ENCODE measurements around the gene CABP1. TPM values are rescaled to one million over a fixed set of nuclear protein-coding genes. Genes with fewer than 3 reads are reported as not detected.

CABP1 gene
- total and polyA plus RNA-seq, 2 donors (not counting 1 experiment from before 2014, with no cell fraction given), result not detected

DNA sequence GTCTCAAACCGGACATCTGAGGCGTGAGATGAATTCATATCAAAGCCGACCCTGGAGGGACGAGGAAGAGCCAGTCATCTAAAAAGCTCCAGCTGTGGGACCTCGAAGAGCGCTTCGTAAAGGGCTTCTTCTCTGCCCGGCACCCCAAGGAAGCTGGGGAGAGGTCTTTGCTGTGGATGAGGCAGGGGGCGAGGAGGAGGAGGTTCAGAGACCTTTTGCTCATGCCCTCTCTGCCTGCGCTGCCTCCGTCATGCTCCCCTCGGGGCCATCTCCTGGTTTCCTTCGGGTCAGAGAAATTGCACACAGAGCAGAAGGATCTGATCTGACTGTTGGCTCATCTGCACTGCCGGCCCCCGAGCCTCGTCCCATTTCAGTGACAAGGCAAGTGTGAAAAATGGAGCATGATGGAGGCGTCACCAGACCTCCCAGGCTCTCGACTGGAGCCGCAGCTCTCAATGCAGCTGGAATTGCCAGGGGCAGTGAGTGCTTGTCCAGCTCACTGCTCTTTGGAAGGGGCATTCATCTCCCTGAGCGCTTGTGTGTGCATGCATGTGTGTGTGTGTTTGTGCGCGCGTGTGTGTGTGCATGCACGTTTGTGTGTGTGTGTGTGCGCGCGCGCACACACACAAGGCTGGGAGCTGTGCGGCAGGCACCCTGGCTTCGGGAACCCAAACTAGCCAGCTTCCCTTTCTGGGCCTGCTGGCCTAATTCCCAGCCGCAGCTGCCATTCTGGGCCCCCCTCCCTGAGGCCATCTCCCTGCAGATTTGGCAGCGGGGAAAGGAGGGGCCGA lies 9.2 kb downstream of the CABP1 start:
- H3K9ac ChIP-seq (ENCODE audit: low read length), result peak overlapping the region; percentile 12
- H4K20me1 ChIP-seq (ENCODE audit: control insufficient read depth, insufficient read depth, low read length, poor library complexity, severe bottlenecking), result no peaks in the 10 kb centered on the region
- peaks cover 0 to 52% (median 18%) of the 10 kb centered on the region in 4 experiments for H3K27me3 ChIP-seq (replicated peaks in 1 of 4; ENCODE audit: control extremely low read depth in 1 of 4, control insufficient read depth in 3 of 4, insufficient read depth in 4 of 4, low read length in 3 of 4)
- peak; percentile 52 for TF ChIP-seq CTCF (IDR thresholded peaks at IDR 0.05)
- TF ChIP-seq EZH2 (IDR thresholded peaks at IDR 0.05; ENCODE audit: borderline replicate concordance, insufficient read depth, low read depth, low read length, poor library complexity, severe bottlenecking), result no peak
- peak overlapping the region in 1 of 5 experiments; percentile 37 for H3K4me3 ChIP-seq (ENCODE audit: control extremely low read depth in 1 of 5, extremely low read depth in 1 of 5, insufficient read depth in 1 of 5, low read depth in 2 of 5, low read length in 4 of 5)
- peak overlapping the region; percentile 68 for H3K4me2 ChIP-seq (replicated peaks; ENCODE audit: low read depth, low read length, poor library complexity, severe bottlenecking)
- POLR2A ChIA-PET, result interaction anchor here (0.6 to 1.3 kb wide), 5 partner anchors 20 to 283 kb away, joined by 3 to 7 read pairs (median 3); no protein-coding TSS in a partner anchor
- no peaks in the 10 kb centered on the region for H3K9me3 ChIP-seq (ENCODE audit: control extremely low read depth in 1 of 3, control insufficient read depth in 2 of 3, insufficient read depth in 1 of 3, low read length in 2 of 3)
- H2AFZ ChIP-seq (ENCODE audit: insufficient read depth, low read depth, low read length, poor library complexity, severe bottlenecking), result peak overlapping the region; percentile 54
- WGBS (ENCODE audit: insufficient coverage), result 8% methylated on average over 30 of the region's 33 CpGs
- peaks cover 16 to 23% of the 10 kb centered on the region in 2 donors for H3K4me1 ChIP-seq (ENCODE audit: control insufficient read depth in 2 of 2, insufficient read depth in 2 of 2, low read length in 2 of 2)
- H3K9me3 Mint-ChIP-seq (ENCODE audit: insufficient read depth), result no peaks in the 10 kb centered on the region
- peak overlapping the region; percentile 76 for H3K4me3 Mint-ChIP-seq
- no peak overlapping the region for H3K27ac ChIP-seq (ENCODE audit: low read length in 2 of 2)
- H3K79me2 ChIP-seq (ENCODE audit: control insufficient read depth, insufficient read depth, low read length), result peaks cover 4% of the 10 kb centered on the region
- no peaks in the 10 kb centered on the region for H3K36me3 ChIP-seq (replicated peaks in 1 of 2; ENCODE audit: control extremely low read depth in 1 of 2, control insufficient read depth in 1 of 2, extremely low read depth in 1 of 2, insufficient read depth in 2 of 2, low read length in 1 of 2)
- H3K27ac Mint-ChIP-seq, result no peak overlapping the region
- no peak for ATAC-seq (ENCODE audit: low read depth)
- no peak for DNase-seq
- intact Hi-C loops (cut with micrococcal nuclease), result loop anchor here (2.0 to 5.0 kb wide), 6 partner anchors 19 to 463 kb away; partner anchors contain the start of genes PLA2G1B and SPPL3
- peaks cover 51% of the 10 kb centered on the region for H3K27me3 Mint-ChIP-seq
- H3K4me1 Mint-ChIP-seq, result peaks cover 22% of the 10 kb centered on the region
- CTCF ChIA-PET, result interaction anchor here (0.8 to 12.5 kb wide), 22 partner anchors 7 to 322 kb away, joined by 3 to 204 read pairs (median 6); partner anchors contain the start of genes CABP1, MLEC, POP5 and UNC119B

Data from B cell (primary cell).